ENCODE results near the gene MYCN.

GRCh38 chr2:15923597-15923996 is 16.8 kb upstream of the MYCN start:
- no peak for TF ChIP-seq CTCF (IDR thresholded peaks at IDR 0.05)
- TF ChIP-seq POLR2A (IDR thresholded peaks at IDR 0.05): no peak
